Prostate gland (tissue), 2 donors: ENCODE measurements around the gene LCN15. TPM values are rescaled to one million over a fixed set of nuclear protein-coding genes. Genes with fewer than 3 reads are reported as not detected.

Experiments used
- DNase-seq: peaks from one replicate; pipeline ENCODE4 v3.0.0-alpha.2; 2019; ENCODE audit warnings: low spot score
- H3K27ac ChIP-seq, 2 donors: fragments of 200-600 bp; sonication (generic); 2 replicates each; pipeline ENCODE4 v1.5.1; 2017 to 2019
- H3K27me3 ChIP-seq: fragments of 200-600 bp; sonication (generic); replicated peaks from 2 replicates; pipeline ENCODE4 v1.5.1; 2019; ENCODE audit not compliant: insufficient read depth
- H3K36me3 ChIP-seq, 2 donors: fragments of 200-600 bp; sonication (generic); 1 replicate in 1 of 2; 2 replicates in 1 of 2; pipeline versions ENCODE4 v1.5.1 to v1.8.1; 2017 to 2019
- H3K4me1 ChIP-seq: fragments of 200-600 bp; sonication (generic); replicated peaks from 2 replicates; pipeline ENCODE4 v1.5.1; 2019
- H3K4me3 ChIP-seq, 2 donors: fragments of 200-600 bp; sonication (generic); 2 replicates each; pipeline ENCODE4 v1.5.1; 2017 to 2019
- H3K9me3 ChIP-seq: fragments of 200-600 bp; sonication (generic); 2 replicates; pipeline ENCODE4 v1.5.1; 2017
- POLR2A ChIP-seq: fragments of 450-650 bp; IDR thresholded peaks from one replicate; pipeline ENCODE4 v1.6.1; 2016; ENCODE audit warnings: antibody characterized with exemption, mild to moderate bottlenecking
- POLR2AphosphoS5 ChIP-seq: sonication (generic); formaldehyde crosslinking; IDR thresholded peaks from one replicate; pipeline ENCODE4 v1.6.1; 2017; ENCODE audit warnings: antibody characterized with exemption
- WGBS: methylation state at CpG from one replicate; pipeline ENCODE4 v1.1.5; 2018; 5-methylcytosine and 5-hydroxymethylcytosine counted together
- intact Hi-C: fragments of 100-400 bp; cut with DNase I; formaldehyde crosslinking; loops from one replicate; pipeline ENCODE4 v1.14.2; 2022
- total RNA-seq, 2 donors: library from RNA; depleted of rRNA; stranded (reverse); fragments of >200 nt; gene quantifications; one replicate each; pipeline ENCODE4 v1.1.0, GENCODE V29; 2016
- TF ChIP-seq, protein P1 (sequence below), 4 experiments: fragments of 200-600 bp in 2 of 4; fragments of 450-650 bp in 2 of 4; sonication (generic) in 2 of 4; IDR thresholded peaks; 1 replicate in 3 of 4; 2 replicates in 1 of 4; pipeline ENCODE4 v1.5.1; 2016 to 2019; ENCODE audit warnings: antibody characterized with exemption in 4 of 4, mild to moderate bottlenecking in 2 of 4, moderate library complexity in 2 of 4

The LCN15 gene
- total RNA-seq, 2 donors from 2014 or later, result 0.40 TPM; not detected in 1

DNA sequence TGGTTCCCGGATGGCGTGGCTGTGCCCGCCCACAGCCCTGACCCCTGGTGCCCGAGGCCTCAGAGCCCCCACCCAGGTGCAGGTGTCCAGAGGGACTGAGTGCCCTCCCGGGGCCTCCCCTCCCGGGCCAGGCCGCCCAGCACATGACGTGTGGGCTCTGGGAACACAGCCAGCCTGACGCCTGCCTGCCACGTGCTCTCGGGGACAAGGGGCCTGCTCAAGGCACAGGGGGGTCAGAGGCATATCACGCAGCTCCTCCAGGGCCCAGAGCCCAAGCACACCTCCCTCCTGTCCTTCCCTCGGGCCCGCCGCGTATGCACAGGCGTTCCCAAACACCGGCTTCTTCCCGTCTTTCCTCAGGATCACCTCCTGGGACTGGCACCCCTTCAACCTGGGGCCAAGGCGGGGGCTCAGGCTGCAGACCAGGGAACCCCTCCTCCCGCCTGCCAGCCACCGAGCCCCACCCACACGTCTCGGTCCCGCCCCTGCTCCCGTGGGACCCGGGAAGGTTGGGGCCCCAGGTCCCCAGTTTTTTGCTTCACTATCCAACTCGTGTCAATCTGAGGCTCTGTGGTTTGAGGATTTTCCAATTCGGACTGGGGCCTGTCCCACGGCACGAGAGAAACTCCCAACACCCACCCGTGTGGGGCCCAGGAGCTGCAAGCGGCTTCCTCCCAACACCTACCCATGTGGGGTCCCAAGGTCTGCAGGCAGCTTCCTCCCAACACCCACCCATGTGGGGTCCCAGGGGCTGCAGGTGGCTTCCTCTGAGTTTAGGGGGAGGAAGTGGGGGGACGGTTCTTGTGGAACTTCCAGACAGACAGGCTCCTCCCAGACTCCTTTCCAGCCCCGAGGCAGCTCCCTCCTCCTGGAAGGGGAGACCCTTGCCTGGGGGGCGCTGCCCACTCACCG is 23.1 kb downstream of the LCN15 start:
- no peak for DNase-seq
- Histone ChIP-seq H3K27ac (no peak overlapping the region), H3K36me3 (no peaks in the 10 kb centered on the region), H3K9me3 (no peaks in the 10 kb centered on the region), H3K4me3 (no peak overlapping the region), H3K4me1 (peaks cover 5% of the 10 kb centered on the region), H3K27me3 (peaks cover 11% of the 10 kb centered on the region)
- intact Hi-C loops, result no loop called here
- TF ChIP-seq, protein P1, sequence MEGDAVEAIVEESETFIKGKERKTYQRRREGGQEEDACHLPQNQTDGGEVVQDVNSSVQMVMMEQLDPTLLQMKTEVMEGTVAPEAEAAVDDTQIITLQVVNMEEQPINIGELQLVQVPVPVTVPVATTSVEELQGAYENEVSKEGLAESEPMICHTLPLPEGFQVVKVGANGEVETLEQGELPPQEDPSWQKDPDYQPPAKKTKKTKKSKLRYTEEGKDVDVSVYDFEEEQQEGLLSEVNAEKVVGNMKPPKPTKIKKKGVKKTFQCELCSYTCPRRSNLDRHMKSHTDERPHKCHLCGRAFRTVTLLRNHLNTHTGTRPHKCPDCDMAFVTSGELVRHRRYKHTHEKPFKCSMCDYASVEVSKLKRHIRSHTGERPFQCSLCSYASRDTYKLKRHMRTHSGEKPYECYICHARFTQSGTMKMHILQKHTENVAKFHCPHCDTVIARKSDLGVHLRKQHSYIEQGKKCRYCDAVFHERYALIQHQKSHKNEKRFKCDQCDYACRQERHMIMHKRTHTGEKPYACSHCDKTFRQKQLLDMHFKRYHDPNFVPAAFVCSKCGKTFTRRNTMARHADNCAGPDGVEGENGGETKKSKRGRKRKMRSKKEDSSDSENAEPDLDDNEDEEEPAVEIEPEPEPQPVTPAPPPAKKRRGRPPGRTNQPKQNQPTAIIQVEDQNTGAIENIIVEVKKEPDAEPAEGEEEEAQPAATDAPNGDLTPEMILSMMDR (IDR thresholded peaks at IDR 0.05), result no peak
- TF ChIP-seq POLR2A (no peak), POLR2AphosphoS5 (no peak)
- 12% methylated on average over 36 of the region's 37 CpGs for WGBS

DNA sequence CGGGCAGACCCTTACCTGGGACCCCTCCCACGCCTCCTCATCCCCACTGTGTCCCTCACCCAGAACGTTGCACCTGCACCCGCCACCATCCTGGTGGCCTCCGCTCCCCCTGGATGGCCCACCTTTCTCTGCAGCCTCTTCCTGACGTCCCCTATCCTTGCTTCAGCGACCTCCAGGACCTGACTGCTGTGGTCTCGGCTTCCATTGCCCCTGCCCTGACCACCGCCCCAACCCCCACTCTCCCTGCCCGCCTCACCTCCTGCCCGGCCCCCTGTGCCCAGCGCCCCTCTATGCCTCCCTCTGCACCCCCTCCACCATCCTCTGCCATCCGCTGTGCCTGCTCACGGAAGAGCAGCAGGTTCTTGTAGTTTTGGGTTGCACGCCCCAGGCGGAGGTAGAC is 23.8 kb downstream of the LCN15 start:
- Histone ChIP-seq H3K4me1 (peaks cover 5% of the 10 kb centered on the region), H3K36me3 (no peaks in the 10 kb centered on the region), H3K9me3 (no peaks in the 10 kb centered on the region), H3K27me3 (peaks cover 11% of the 10 kb centered on the region), H3K27ac (no peak overlapping the region), H3K4me3 (no peak overlapping the region)
- intact Hi-C loops, result no loop called here
- no peak for DNase-seq
- WGBS, result 80% methylated on average over 16 of the region's 16 CpGs
- TF ChIP-seq, protein P1 (IDR thresholded peaks at IDR 0.05), result no peak
- TF ChIP-seq POLR2AphosphoS5, result no peak
- no peak for TF ChIP-seq POLR2A

DNA sequence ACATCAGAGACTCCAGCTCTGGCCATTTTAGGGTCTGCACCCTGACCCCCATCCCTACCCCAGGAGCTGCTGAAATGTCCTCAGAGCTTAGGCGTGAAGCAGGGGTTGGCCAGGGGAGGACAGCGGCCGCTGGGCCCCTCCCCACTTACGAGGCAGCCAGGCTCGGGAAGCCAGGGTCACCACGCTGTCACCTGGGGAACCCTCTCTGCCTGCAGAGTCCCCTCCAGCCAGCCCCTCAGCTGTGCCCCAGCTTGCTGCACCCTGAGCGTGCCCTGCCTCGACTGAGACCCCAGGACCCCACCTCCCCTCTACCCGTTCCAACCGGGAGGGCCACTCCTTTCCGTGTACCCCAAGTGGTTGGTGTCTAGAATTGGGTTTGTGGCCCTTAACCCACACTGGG is 24.2 kb downstream of the LCN15 start:
- Histone ChIP-seq H3K4me1 (peaks cover 5% of the 10 kb centered on the region), H3K36me3 (no peaks in the 10 kb centered on the region), H3K27me3 (peaks cover 11% of the 10 kb centered on the region), H3K4me3 (no peak overlapping the region), H3K27ac (no peak overlapping the region), H3K9me3 (no peaks in the 10 kb centered on the region)
- 85% methylated on average over 11 of the region's 11 CpGs for WGBS
- intact Hi-C loops, result no loop called here
- no peak for DNase-seq
- TF ChIP-seq POLR2A (no peak), POLR2AphosphoS5 (no peak)
- TF ChIP-seq, protein P1 (IDR thresholded peaks at IDR 0.05), result no peak

DNA sequence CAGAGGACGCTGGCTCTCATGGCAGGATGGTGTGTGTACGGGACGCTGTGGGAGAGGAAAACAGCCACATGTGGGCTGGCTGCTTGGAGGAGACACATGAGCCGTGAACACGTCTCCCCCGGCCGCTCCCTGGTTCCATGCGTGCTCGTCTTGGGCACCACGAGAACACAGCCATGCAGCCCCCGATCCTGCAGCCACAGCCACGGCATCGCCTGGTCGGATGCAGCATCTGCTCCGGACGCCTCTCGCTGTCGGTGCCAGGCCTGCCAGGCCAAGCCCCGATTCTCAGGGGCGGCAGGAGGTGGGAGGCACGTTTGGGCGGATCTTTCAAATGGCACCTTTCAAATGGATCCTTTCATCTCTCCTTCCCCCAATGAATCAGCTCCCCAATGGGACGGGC is 24.8 kb downstream of the LCN15 start:
- H3K27ac ChIP-seq, result no peak overlapping the region
- intact Hi-C loops, result no loop called here
- TF ChIP-seq POLR2A, result no peak
- TF ChIP-seq, protein P1 (IDR thresholded peaks at IDR 0.05), result no peak
- no peaks in the 10 kb centered on the region for H3K36me3 ChIP-seq
- no peaks in the 10 kb centered on the region for H3K9me3 ChIP-seq
- 74% methylated on average over 23 of the region's 23 CpGs for WGBS
- DNase-seq, result no peak
- H3K4me1 ChIP-seq, result peaks cover 5% of the 10 kb centered on the region
- no peak overlapping the region for H3K4me3 ChIP-seq
- peaks cover 11% of the 10 kb centered on the region for H3K27me3 ChIP-seq

DNA sequence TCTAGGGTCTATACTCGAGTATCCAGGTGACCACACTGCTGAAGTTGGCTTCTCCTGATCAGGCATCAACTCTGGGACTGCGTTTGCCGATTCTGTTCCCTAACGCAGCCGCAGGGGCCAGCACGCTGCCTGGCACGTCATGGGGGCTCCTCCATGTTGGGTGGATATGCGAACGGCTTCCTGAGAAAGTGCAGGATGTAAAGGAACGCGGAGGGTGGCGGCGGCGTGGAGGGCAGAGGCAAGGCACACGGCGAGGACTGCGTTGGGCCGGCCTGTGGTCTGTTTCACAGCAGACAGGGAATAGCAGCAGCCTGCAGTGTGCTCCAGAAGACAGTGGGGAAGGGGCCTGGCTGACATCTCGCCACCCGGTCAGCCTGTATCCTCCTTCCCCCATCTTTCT is 25.4 kb downstream of the LCN15 start:
- intact Hi-C loops, result no loop called here
- H3K4me1 ChIP-seq, result peaks cover 5% of the 10 kb centered on the region
- peaks cover 11% of the 10 kb centered on the region for H3K27me3 ChIP-seq
- H3K27ac ChIP-seq, result no peak overlapping the region
- H3K36me3 ChIP-seq, result no peaks in the 10 kb centered on the region
- TF ChIP-seq POLR2AphosphoS5, result no peak
- TF ChIP-seq POLR2A, result no peak
- TF ChIP-seq, protein P1 (IDR thresholded peaks at IDR 0.05), result no peak
- DNase-seq, result no peak
- WGBS, result 93% methylated on average over 20 of the region's 20 CpGs
- no peak overlapping the region for H3K4me3 ChIP-seq
- H3K9me3 ChIP-seq, result no peaks in the 10 kb centered on the region
